NCI-H748 (cell line): ENCODE results near the gene GATAD1.
"Not testable (repeated sequence)": the region's sequence is repeated elsewhere in the genome, so short reads cannot be mapped to it uniquely, and the experiment has no call there.

Experiments used
- DNase-seq: peaks from one replicate; lab custom pipeline; 2025; ENCODE audit not compliant: unreplicated experiment; lab: John Stamatoyannopoulos, UW

GATAD1 gene

DNA sequence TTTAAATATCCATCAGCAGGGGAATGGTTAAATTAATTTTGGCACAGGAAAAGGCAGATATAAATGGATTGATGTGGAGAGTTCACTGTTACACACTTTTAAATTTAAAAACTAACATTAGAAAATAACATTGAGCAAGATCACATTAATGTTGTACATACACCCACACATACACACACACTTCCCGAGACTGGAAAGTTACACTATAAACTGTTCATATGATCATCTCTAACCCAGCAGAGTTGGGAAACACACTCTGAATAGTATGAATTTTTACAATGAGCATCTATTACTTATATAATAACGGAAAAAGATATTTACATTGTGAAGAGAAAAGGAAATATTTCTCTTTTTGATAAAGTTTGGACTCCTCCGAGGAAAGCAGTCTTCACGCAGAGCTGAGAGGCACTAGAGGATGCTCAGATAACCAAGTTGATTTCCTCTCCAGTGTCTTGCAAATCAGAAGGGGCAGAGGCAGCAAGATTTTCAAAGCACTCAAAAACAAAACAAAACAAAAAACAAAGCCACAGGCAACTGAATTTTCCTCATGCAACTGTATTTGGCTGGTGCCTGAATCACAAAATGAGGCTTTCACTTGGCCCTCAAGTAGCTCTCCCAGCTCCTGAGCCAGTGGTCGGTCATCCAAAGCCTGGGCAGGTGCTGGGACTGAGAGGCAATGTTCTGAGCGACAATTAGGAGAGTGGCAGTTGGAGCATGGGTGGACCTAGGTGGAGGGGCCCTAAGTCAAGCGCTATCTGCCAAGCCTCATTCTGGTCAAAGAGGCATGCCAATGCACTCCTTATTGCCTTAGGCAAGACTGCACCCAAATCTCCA is 10.5 kb upstream of the GATAD1 start:
- DNase-seq, result no peak

DNA sequence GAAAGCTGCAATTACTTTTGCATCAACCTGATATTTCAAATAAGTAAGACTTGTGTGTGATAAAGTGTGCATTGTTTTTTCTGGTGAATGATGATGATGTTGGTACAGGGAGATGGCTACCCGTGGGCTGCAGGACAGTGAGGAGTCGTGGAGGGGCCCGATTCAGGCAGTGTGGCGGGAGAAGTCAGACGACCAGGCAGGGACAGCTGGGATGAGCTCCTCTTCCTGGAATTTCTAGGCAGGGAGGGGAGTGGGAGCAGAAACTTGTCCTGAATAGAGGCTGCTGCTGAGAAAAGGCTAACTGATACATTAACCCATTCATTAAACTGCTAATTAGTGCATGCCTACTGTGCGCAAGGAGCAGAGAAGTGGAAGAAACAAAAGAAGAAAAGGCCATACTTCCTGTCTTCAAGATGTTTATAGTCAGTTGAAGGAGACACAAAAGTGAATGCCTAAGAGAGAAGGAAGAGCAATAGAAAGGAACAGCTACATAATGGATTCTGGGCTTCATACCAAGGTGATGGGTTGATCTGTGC is 9.3 kb upstream of the GATAD1 start:
- DNase-seq, result no peak

DNA sequence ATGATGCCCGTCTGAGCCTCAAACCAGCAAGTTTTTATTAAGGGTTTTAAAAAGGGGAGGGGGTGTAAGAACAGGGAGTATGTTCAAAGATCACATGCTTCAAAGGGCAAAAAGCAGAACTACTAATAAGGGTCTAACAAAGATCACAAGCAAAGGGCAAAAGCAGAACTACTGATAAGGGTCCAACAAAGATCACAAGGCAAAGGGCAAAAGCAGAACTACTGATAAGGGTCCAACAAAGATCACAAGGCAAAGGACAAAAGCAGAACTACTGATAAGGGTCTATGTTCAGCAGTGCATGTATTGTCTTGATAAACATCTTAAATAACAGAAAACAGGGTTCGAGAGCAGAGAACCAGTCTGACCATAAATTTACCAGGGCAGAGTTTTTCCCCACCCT is 4.6 kb upstream of the GATAD1 start:
- DNase-seq, result not testable (repeated sequence)

DNA sequence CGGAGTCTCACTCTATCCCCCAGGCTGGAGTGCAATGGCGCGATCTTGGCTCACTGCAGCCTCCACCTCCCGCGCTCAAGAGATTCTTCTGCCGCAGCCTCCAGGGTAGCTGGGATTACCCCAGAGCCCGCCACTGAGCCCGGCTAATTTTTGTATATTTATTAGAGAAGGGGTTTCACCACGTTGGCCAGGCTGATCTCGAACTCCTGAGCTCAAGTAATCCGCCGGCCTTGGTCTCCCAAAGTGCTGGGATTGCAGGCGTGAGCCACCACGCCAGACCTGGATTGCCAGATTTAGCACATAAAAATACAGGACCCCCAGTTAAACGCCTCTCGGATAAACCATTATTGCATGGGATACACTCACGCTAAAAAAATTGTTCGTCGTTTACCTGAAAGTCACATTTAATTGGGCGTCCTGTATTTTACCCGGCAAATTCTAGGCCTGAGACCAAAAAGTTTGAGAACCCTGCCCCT is 375 bp upstream of the GATAD1 start:
- DNase-seq, result no peak

DNA sequence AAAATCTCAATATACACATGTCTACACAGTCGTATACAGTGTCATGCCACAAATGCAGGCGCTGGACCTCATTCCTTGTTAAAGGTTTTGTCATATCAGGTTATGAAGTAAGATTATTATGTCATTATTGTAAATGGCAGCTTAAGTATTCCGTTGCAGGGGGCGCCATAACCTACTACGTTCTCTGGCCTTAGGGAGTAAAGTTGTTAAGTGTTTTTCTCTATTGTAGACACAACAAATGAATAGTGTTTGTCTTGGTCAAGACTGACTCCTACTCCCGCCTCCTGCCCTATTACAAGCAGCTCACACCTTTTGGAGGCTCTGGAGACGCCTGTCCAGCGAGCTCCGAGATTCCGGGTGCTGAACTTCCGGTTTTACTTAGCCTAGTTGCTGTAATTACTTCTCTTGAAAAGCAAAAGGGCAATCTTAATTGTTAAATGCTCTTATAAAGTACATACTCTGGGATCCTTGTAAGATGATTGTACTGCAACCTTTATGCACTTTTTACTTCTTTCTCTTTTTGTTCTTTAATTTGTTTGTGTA is 994 bp downstream of the GATAD1 start:
- peak; percentile 74 for DNase-seq

DNA sequence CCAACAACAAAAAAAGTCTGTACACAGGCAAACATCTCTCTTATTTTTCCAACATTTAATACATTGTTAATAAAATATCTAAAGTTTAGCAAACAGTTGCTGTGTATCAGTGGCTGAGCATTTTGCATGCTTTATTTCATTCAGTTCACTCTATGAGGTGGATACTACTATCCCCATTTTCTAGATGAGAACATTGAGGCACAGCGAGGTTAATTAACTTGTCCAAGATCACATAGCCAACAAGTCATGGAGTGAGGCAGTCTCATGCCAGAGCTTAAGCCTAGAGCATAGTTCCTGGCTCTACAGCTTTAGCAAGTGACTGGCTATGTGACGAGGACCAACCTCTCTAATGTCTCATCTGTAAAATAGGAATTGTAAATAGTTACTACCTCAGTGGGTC is 4.4 kb downstream of the GATAD1 start:
- DNase-seq, result no peak

DNA sequence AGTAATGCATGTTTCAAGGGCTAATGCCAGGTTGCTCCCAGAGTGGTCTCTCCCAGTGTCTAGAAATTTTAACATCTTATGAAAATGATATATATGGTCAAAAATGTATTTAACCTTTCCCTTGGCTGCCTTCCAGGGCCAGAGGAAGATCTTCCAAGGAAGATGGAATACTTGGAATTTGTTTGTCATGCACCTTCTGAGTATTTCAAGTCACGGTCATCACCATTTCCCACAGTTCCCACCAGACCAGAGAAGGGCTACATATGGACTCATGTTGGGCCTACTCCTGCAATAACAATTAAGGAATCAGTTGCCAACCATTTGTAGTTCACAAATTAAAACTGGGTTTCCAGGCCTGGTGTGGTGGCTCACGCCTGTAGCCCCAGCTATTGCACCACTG is 9.0 kb downstream of the GATAD1 start:
- no peak for DNase-seq

DNA sequence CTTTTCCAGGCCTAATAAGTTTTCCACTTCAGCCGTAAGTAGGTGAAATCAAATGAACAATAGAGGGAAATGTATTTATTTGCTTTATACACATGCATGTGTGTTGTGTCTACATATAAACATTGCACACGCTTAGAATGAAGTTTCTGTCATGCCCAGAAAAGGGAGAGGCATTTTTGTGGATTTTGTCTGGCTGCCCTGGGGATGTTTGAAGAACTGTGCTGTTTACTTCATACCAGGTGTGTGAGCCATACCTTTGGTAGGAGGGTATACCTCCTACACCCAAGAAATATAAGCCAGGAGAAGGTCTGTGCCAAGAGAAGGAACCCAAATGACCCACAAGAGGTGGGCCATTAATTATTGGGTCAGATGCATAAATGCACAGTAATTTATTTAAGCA is 12.8 kb downstream of the GATAD1 start:
- no peak for DNase-seq

DNA sequence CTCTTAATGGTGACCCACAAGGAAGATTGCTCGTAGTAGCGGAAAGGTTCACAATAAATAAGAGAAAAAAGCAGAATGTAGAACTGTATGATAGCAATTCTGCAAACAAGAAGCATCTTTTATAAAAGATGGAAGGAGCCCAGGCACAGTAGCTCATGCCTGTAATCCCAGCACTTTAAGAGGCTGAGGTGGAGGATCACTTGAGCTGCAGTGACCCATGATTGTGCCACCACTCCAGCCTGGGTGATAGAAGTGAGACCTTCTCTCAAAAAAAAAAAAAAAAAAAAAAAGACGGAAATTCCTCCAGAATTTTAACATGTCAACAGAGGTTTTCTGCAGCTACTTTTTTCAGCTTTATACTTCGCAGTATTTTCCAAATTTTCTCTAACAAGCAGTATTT is 13.2 kb downstream of the GATAD1 start:
- DNase-seq, result no peak

DNA sequence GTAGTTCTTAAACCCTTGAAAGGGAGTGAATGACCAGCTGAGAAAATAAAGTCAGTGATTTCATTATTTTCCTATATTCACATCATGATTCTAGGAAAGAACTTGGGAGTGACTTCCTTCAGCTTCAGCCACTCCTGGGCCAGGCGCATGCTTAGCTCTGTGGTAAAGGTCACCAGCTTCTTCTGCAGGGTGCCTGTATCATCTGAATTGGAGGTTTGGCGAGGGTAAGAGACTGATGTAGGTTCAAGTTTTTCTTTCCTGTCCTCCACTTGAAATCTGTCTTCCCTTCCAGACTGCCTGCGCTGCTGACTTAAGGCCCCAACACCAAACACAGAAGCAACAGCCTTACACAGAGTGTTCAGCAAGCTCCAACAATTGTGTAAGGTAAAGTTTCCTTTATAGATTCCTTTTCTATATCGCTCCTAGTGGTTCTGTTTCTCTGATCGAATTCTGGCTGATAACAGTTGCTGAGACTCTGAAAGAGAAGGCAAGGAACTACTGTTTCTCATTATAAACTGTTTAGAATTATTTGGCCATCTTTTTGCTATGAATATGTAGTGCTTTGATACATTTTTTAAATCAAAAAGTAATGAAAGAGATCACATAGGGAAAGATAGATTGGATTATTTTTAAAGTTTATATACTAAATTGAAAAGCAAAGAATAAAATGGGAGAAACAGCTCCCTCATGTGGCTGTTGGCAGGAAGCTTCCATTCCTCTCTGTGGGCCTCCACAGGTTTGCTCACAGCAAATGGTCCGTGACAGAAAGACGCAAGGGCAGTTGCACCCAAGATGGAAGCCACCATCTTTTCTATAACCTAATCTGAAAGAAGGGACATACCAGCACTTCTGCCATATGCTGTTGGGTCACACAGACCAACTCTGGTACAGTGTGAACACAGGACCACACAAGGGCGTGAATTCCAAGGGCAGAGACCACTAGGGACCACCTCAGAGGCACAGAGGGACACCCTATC is 14.0 kb downstream of the GATAD1 start:
- peak; percentile 67 for DNase-seq

DNA sequence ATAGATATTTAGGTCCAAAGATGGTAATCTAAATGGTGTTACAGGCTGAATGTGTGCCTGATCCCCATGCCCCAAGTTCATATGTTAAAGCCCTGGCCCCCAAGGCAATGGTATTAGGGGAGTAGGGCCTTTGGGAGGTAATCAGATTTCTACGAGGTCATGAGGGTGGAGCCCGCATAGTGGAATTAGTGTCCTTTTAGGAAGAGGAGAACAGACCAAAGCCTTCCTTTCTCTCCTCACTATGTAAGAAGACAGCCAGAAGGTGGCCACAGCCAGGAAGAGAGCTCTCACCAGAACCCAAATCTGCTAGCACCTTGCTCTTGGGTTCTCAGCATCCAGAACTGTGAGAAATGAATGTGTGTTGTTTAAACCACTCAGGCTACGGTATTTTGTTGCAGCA is 15.3 kb downstream of the GATAD1 start:
- no peak for DNase-seq

DNA sequence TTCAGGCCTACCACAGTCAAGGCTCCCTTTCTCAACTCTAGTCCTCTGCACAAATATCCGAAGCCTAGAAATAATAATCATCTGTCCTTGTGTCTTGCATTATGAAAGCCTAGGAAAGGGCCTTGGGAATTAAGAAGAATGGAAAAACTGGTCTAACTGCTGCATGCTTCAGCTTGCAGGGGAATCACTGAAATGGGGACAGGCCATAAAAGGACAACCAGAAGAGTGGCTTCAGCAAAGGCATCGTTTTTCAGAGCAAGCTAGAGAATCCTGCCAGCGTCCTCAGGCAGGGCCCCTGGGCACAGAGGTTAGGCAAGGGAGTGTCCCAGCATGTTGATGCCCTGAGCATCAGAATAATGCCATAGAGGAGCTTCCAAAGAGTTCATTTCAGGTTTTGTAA is 17.2 kb downstream of the GATAD1 start:
- no peak for DNase-seq

DNA sequence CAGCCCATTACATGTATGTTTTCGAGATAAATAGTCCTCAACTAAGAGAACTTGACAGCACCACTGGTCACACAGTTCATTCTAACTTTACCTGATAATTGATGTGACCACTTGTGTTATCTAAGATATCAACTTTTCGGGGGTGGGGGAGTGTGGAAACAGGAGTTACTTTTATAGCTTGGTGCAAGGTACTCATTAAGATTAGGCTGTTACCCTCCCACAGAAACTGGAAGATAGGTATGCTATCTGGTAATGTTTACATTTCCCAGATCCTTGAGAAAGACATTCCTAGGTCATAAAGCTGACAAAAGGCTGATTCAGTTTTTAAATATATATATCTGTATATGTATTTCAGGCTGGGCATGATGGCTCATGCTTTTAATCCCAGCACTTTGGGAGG is 19.4 kb downstream of the GATAD1 start:
- no peak for DNase-seq

DNA sequence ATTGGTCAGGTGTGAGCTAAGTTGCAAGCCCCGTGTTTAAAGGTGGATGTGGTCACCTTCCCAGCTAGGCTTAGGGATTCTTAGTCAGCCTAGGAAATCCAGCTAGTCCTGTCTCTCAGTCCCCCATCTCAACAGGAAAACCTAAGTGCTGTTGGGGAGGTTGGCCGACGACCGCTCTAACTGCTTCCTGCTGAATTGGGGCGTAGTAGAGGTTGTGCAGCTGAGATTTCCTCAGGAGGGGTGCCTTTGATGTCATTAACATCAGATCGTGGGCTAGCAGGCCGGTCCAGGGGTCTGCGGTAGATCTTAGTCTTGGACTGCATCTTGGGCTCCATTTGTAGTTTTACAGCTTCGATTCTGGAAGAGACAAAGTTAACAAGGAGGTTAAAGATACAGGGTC is 21.3 kb downstream of the GATAD1 start:
- DNase-seq, result not testable (repeated sequence)

DNA sequence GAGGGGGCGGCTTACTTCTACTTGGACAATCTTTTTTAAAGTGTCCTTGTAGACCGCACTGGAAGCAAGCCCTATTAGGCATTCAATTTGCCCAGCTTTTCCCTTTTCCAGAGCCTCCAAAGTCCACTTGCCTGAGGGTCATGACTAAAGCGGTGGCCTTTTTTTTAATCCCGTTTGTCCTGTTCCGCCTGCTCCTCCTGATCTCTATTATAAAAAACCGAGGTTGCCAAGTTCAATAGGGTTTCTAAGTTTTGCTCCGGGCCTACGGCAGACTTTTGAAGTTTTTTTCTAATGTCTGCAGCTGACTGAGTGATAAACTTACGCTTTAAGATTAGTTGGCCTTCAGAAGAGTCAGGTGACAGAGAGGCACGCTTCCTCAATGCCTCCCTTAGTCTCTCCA is 26.7 kb downstream of the GATAD1 start:
- not testable (repeated sequence) for DNase-seq

DNA sequence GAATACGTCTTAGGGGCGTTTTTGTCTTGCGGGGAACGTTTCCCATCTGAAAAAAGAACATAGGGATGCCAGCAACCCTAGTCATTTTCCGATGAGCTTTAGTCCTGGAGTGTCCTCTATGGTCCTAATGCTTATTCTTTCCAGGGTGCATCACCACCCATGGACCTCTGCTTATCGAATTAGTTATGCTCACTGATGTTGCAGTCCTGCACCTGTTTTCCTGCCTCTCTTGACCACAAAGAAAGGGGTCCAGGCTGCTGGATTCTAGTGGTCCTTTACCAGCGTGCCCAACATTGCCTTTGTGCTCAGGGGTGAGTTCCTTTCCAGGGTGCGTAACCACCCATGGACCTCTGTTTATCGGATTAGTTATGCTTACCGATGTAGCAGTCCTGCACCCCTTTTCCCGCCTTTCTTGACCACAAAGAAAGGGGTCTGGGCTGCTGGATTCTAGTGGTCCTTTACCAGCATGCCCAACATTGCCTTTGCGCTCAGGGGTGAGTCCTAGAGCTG is 28.0 kb downstream of the GATAD1 start:
- not testable (repeated sequence) for DNase-seq

DNA sequence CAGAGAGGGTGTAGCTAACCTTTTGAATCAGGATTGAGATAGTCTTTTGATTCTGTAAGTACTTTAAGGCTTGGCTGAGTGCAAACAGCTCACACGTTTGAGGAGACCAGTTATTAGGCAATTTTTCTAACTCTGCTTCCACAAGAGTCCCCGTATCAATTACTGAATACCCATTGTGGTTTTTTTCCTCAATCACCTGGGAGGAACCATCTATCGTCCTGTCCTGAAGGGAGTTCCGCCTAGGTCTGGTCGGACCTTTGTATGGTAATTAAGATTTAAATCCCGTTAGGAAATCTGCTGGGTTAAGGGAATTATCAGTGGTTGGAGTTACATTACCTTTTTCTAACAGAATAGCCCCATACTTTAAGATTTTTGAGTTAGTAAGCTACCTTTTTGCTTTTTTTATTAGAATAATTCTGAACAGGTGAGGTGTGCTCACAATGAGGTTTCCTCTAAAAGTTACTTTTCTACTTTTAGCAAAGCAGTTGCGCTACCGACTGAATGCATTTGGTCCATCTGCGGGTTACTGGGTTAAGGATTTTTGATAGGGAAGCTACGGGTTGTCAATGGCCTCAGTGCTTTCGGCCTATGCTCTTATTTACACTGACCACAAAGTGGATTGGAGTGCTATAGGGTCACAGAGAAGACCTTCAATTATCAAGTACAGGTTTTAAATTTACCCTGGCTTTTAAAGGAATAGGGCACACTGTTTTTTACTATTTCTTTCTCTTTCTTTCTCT is 28.7 kb downstream of the GATAD1 start:
- not testable (repeated sequence) for DNase-seq

DNA sequence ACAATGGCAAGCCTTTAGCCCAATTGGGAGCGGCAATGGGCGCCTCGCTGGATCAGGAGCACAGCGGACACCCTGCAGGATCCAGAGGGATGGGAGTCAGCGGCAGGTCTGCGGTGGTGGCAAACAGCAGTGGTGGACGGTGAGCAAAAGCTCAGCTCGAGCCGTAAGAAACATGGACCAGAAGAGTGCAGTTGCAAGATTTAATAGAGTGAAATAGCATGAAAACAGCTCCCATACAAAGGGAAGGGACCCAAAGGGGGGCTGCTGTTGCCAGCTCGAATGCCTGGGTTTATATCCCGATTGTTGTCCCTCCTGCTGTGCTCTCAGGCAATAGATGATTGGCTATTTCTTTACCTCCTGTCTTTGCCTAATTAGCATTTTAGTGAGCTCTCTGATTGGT is 30.4 kb downstream of the GATAD1 start, which contains the start of gene ERVW-1:
Gene ERVW-1, minus strand, starts transcription at position 266 of the 400 bp plus-strand sequence. CDS start 7,565 bp downstream, outside the sequence.
- not testable (repeated sequence) for DNase-seq

DNA sequence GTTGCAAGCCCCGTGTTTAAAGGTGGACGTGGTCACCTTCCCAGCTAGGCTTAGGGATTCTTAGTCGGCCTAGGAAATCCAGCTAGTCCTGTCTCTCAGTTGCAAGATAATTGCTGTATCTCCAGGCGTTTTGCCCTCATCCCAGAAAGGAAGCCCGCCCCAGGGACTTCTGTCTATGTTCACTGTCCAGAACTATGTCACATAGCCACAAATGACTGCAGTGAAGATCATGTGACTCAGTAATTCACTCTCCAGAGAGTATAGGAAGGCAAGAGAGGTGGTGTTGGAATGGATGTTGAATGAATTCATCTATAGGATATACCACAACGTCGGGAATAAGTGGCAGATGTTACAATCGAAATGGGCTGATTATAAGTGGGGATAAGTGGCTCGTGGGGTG is 30.8 kb downstream of the GATAD1 start:
- DNase-seq, result no peak

DNA sequence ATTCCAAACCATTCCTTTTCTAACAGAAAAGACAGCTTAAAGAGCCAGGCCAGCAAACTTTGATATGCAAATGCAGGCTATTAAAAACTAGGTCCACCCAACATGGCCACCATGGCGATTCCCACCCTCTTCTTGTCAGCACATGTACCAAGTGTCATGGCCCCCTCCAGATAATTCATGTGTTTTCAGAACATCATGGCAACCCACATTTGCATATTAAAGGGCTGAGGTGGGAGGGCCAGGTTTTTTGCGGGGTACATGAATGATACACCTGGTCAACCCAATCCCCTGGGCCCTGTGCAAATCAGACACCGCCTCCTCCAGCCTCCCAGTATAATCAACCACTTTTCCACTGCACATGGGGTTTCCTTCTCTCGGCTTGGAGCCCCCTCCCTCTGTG is 31.4 kb downstream of the GATAD1 start:
- no peak for DNase-seq
